Measurements from ENCODE around the gene NECTIN2. TPM values are rescaled to one million over a fixed set of nuclear protein-coding genes. Genes with fewer than 3 reads are reported as not detected.
A peak's percentile ranks its signal among the peaks of the same experiment; 100 is the strongest.

Gene NECTIN2
- total RNA-seq, 1 experiment from 2014 or later = 176 TPM

DNA sequence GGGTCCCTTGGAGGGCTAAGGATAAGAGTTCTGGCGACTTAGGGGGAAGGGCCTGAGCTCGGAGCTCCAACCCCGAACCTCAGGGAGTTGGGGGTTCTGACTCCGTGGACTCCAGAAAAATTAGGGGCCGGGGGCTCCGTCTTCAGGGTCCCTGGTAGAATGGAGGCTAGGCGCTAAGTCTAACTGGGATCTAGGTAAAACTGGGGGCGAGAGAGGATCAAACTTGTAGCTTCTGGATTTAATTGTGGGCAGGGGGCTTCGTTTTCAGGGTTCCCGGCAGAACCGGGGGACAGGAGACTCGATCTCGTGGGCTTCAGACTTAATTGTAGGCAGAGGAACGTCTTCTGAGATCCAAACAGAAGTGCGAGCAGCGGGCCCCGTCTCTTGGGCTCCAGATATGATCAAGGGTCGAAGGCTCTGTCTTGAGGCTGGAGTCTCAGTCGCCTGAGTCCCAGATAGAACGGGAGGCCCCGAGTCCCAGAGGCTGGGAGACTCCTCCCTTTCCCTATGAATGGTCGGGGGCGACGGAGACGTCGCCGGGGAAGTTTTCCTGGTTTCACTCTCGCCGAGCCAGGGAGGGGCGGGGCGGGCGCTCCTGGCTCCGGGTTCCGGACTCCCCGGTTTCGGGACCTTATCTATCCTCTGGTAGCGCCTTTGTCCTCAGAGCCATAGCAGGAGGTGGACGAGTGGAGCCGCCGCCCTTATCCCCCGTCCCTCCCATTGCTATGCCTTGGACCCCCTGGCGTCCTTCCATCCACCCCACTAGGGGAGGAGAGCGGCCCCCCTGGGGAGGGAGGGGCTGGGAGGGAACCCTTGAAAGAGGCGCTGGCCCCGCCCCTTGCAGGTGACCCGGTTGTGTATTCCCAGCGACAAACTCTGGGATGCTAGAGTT lies 1.3 kb downstream of the NECTIN2 start:
- Histone ChIP-seq H4K5ac (ENCODE audit: insufficient read length, low read depth, low read length) (no peak overlapping the region), H3K79me2 (ENCODE audit: insufficient read depth, low read length) (peaks cover 30% of the 10 kb centered on the region; the same call in 1 of the 2 replicates), H2AFZ (ENCODE audit: low read length) (no peak overlapping the region), H3K79me1 (ENCODE audit: insufficient read depth, low read depth, low read length, poor library complexity, severe bottlenecking) (peaks cover 7% of the 10 kb centered on the region), H3T11ph (ENCODE audit: low read length) (no peak overlapping the region), H4K91ac (ENCODE audit: insufficient read length, low read depth, low read length) (peak overlapping the region; percentile 82), H3K23me2 (ENCODE audit: insufficient read length, low read depth, low read length, poor library complexity, severe bottlenecking) (peaks cover 23% of the 10 kb centered on the region), H2BK15ac (ENCODE audit: low read depth, low read length) (no peak overlapping the region), H2BK12ac (ENCODE audit: insufficient read length, low read depth, low read length) (peak overlapping the region; percentile 7), H3K4me1 (ENCODE audit: insufficient read depth, low read length) (peaks cover 5% of the 10 kb centered on the region; the same call in 1 of the 2 replicates), H2AK5ac (ENCODE audit: insufficient read length, low read length) (peak overlapping the region; percentile 24), H3K56ac (ENCODE audit: insufficient read length, low read depth, low read length) (no peak overlapping the region), H3K18ac (ENCODE audit: insufficient read length, low read depth, low read length) (peak overlapping the region; percentile 45), H4K8ac (replicated peaks; ENCODE audit: insufficient read length, low read depth, low read length) (no peak overlapping the region), H3K27me3 (ENCODE audit: insufficient read depth, low read length) (no peaks in the 10 kb centered on the region), H3K23ac (ENCODE audit: insufficient read length, low read depth, low read length) (no peak overlapping the region), H3K27ac (ENCODE audit: insufficient read length, low read depth, low read length) (peak overlapping the region; percentile 31), H2BK120ac (ENCODE audit: low read depth, low read length, poor library complexity, severe bottlenecking) (peak overlapping the region; percentile 72), H3K4ac (ENCODE audit: low read depth, low read length) (peak overlapping the region; percentile 62; the same call in 1 of the 2 replicates), H3K14ac (ENCODE audit: insufficient read depth, low read length) (peak overlapping the region; percentile 18), H2BK5ac (ENCODE audit: insufficient read length, low read length) (peak overlapping the region; percentile 46), H4K20me1 (ENCODE audit: control insufficient read depth, insufficient read depth, insufficient read length) (no peaks in the 10 kb centered on the region), H3K9me3 (ENCODE audit: control insufficient read depth, low read depth, low read length) (no peaks in the 10 kb centered on the region), H3K4me2 (ENCODE audit: insufficient read depth, insufficient read length, low read length) (peak overlapping the region; percentile 76), H3K9ac (ENCODE audit: extremely low read depth, insufficient read length, low read length) (peak overlapping the region; percentile 62), H2BK20ac (ENCODE audit: low read depth, low read length, poor library complexity, severe bottlenecking) (no peak overlapping the region)
- H3K9me3 Mint-ChIP-seq = peaks cover 0 to 8% of the 10 kb centered on the region in 2 experiments; a peak in 3 of 5 replicates
- H3K4me3 Mint-ChIP-seq = peak overlapping the region; percentile 89 to 96
- DNase-seq = peak; percentile 81
- H3K36me3 Mint-ChIP-seq (ENCODE audit: insufficient read depth in 1 of 3, low read depth in 3 of 3) = peaks cover 9 to 29% (median 17%) of the 10 kb centered on the region in 3 experiments; a peak in 6 of 7 replicates
- peaks cover 26 to 42% of the 10 kb centered on the region in 2 experiments for H3K4me1 Mint-ChIP-seq
- H3K27ac Mint-ChIP-seq = peak overlapping the region; percentile 97 to 100 (median 98)
- WGBS (ENCODE audit: extremely low coverage, insufficient read length, low lambda C conversion rate) = no CpG with 5 or more reads among the region's 47 CpGs
- TF ChIP-seq, protein P1, sequence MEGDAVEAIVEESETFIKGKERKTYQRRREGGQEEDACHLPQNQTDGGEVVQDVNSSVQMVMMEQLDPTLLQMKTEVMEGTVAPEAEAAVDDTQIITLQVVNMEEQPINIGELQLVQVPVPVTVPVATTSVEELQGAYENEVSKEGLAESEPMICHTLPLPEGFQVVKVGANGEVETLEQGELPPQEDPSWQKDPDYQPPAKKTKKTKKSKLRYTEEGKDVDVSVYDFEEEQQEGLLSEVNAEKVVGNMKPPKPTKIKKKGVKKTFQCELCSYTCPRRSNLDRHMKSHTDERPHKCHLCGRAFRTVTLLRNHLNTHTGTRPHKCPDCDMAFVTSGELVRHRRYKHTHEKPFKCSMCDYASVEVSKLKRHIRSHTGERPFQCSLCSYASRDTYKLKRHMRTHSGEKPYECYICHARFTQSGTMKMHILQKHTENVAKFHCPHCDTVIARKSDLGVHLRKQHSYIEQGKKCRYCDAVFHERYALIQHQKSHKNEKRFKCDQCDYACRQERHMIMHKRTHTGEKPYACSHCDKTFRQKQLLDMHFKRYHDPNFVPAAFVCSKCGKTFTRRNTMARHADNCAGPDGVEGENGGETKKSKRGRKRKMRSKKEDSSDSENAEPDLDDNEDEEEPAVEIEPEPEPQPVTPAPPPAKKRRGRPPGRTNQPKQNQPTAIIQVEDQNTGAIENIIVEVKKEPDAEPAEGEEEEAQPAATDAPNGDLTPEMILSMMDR (conservative IDR thresholded peaks at IDR 0.05) = no peak
- H3K27me3 Mint-ChIP-seq (ENCODE audit: low read depth) = peaks cover 3% of the 10 kb centered on the region

Data from H9 (cell line).